HG03095 (cell line): Measurements from ENCODE around the gene TTN.
"Not testable (repeated sequence)": the region's sequence is repeated elsewhere in the genome, so short reads cannot be mapped to it uniquely, and the experiment has no call there.

Source experiments
- ATAC-seq: cut with Tn5 transposase; IDR thresholded peaks from one replicate; pipeline ENCODE4 v1.9.1; 2021; ENCODE audit warnings: moderate library complexity; ENCODE audit not compliant: unreplicated experiment

Gene TTN

DNA sequence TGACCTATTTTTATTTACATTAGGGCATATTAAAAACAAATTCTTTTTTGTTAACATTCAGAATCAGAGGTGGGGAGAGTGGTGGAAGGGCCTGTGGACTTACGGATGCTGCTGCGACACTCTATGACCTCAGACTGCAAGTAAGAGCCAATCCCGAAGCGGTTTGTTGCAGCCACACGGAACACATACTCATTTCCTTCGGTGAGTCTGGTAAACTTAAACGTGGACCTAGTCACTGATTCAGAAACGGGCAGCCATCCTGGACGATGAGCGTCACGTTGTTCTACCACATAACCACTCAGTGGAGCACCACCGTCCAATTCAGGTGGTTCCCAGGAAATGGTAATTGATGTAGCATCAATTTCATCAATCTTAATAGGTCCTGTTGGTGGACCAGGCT, 265.1 kb downstream of the TTN start:
- no peak for ATAC-seq

DNA sequence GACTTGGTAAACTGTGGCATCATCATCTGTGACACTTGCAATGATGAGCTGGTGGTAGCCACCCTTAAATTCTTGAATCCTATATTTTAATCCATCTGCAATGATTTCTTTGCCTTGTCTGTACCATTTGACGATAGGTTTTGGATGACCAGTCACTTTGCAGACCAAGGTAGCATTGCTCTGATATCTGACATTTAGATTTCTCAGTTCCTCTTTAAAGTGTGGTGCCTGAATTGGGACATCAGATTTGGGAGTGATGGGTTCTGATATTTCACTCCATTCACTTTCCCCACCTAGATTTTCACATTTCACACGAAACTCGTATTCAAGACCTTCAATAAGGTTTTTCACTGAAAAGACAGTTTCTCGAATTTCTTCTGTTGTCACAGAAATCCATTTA, 271.2 kb downstream of the TTN start:
- ATAC-seq, result no peak

DNA sequence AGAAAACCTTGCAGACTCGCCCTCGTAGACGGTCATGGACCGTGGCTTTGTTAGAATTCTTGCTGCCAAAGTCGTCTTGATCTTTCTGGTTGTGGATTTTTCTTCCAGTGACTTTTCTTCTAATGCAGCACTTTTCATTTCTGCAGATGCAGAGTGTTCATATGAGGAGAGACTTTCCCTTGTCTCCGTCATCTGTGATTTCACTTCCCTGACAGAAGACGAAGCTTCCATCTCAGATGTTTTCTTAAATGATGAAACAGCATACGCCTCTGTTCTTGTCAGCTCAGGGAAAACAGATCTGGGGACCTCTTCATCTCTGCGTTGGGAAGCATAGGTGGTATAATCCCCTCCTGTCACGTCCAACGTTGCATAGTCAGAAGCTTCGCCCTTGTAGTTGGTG, 276.1 kb downstream of the TTN start:
- ATAC-seq, result no peak

GRCh38 chr2:178530625-178531142, 276.5 kb downstream of the TTN start:
- peak; percentile 93 for ATAC-seq

- peak; percentile 1 for ATAC-seq
These were observed 277.1 kb downstream of the TTN start for GRCh38 chr2:178530131-178530530.

DNA sequence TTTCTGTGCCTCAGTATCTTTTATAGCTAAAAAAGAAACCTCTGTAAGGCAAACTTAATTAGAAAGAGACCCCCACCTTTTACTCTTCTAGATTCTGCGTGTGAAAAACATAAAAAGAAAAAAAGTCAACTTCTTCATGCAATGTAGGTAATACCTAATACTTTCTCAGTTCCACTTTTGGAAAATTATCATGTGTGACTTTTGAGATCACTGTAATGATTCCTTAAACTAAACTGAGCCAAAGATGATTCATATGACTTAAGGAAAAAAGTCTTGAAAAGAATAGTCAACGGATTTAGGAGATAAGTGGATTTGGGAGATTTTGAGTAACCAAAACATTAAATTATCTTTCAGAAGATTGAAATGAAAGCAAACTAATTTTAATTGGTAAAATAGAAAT, 278.0 kb downstream of the TTN start:
- ATAC-seq, result no peak

GRCh38 chr2:178528647-178529046, 278.6 kb downstream of the TTN start:
- no peak for ATAC-seq

- ATAC-seq, result no peak
These were observed 279.6 kb downstream of the TTN start for GRCh38 chr2:178527592-178527991.

DNA sequence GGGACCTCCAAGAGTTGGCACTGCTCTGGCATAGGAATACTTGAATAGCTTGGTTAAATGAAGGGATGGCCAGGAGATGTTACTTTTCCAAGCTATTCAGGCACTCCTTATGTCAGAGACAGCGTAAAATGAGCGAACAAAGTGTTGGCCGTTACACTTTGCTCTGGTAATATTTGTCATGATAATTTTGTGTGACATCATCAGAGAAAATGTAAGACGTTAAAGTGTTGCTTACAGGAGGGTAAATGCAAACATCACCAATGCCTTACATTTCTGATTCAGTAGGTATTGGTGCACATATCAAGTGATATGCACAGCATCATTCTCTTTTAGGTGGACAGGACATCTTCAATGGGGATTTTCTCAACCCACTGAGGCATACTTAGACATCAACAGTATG, 281.0 kb downstream of the TTN start:
- no peak for ATAC-seq

GRCh38 chr2:178525460-178525859, 281.8 kb downstream of the TTN start:
- ATAC-seq, result not testable (repeated sequence)

- ATAC-seq, result not testable (repeated sequence)
These were observed 282.2 kb downstream of the TTN start for GRCh38 chr2:178525010-178525409.

- ATAC-seq, result peak; percentile 14
These were observed 283.6 kb downstream of the TTN start for GRCh38 chr2:178523596-178524134.

DNA sequence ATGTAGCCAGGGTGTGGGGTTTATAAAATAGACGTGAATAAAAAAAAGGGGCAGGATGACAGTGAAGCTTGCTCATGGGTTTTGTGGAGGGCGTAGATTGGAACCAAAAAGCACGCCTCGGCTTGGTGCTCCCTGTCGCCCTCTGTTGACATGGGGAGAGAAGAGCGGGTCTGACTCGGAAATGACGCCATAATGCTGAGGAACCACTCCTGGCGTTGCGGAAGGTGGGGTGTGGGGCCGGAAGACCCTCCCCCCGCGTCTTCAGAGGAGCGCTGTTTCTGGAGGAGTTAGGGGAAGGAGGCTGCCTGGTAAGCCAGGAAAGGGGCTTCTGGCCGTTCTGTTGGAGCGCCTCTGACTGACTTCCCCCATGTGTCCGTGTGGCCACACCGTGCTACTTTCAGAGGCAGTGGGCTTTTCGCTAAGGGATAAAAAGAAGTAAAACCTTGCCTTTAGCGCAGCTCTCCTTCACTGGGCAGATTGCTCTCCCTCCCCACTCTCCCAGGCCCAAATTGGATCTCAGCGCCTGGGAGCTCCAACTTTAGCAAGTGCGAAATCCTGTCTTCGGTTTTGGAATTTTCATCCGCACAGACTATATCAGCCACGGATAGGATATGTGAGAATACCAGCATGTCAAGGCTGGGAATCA, 284.1 kb downstream of the TTN start:
- ATAC-seq, result peak; percentile 82

GRCh38 chr2:178521304-178522150, 285.7 kb downstream of the TTN start:
- ATAC-seq, result no peak

DNA sequence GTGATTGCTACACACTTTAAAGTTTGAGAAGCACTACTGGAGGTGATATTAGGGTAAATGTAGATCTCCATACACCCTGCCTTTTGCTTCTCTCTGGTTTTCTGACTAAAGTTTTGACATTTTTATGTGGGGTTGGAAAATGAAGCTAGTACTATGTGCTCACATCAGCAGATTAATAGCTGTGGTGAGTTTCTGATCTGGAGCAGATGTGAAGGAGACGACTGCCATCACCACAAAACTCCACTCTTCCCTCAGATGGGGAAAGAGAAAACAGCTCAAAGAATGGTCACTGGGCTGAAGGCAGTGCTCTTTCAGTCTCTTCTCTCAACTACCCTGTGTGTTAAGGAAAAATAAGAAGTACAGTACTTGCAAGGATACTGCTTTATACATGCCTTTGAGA, 289.7 kb downstream of the TTN start:
- ATAC-seq, result no peak

DNA sequence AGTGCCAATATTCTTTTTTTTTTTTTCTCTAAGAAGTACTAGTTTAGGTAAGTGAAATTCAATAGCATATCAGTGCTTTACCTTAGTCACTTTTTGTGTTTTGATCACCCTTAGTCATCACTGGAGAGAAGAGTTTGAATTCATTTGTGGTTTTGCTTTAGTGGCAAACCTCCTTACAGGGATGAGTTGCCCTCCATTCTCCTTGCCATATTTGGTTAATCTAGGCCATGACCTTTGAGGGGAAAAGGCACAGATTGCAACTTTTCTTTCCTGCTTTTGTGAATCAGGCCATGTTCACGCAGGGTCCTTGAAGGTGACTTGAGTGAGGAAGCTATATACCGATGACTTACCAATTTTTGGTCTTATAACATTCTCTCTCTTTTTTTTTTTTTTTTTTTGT, 292.6 kb downstream of the TTN start:
- ATAC-seq, result no peak

DNA sequence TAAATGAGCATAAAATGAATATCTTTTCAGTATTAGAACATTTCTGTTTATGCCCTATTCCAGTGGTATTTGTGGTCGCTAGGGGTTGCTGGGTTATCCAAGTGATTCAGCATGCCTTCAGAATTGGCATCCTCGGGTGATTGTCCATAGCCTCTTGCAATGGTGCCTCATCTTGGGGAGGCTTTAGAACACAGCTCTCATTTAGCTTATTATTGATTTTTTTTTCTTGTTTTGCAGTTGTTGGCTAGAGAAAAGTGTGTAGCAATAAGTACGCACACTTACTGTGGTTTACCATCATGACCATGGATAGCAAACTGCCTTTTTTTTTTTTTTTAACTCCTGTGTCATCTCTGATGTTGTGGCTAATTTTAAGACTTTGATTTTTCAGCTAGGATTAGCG, 293.3 kb downstream of the TTN start:
- no peak for ATAC-seq

GRCh38 chr2:178512484-178512883, 294.7 kb downstream of the TTN start:
- ATAC-seq, result no peak

- no peak for ATAC-seq
These were observed 296.8 kb downstream of the TTN start for GRCh38 chr2:178510384-178510783.

DNA sequence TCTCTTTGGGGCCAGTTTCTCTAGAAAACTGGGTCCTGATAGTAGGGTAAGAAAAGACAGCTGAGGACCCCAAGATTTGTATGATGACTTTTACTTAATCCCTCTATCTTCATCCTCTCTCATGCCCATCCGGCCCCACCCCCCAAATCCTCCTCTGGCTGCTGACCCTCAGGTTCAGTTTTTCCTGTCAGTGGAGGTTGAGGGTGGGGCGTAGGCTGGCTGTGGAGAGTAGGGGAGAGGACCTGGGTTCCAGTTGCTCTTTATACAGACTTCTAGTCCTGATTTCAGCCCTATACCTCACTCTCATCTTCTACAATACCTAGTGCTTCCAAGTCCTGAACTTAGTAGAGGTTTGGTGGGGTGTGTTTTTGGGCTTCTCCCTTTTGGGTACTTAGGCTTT, 298.6 kb downstream of the TTN start:
- no peak for ATAC-seq

GRCh38 chr2:178506949-178507348, 300.3 kb downstream of the TTN start:
- no peak for ATAC-seq

GRCh38 chr2:178506524-178506923, 300.7 kb downstream of the TTN start:
- no peak for ATAC-seq
